GM18909 (cell line): Measurements from ENCODE around the gene RBM28.
"Not testable (repeated sequence)": the region's sequence is repeated elsewhere in the genome, so short reads cannot be mapped to it uniquely, and the experiment has no call there.

Experiments used
- ATAC-seq: cut with Tn5 transposase; IDR thresholded peaks from one replicate; pipeline ENCODE4 v1.9.1; 2021; ENCODE audit warnings: mild to moderate bottlenecking; ENCODE audit not compliant: unreplicated experiment, poor library complexity

The RBM28 gene

DNA sequence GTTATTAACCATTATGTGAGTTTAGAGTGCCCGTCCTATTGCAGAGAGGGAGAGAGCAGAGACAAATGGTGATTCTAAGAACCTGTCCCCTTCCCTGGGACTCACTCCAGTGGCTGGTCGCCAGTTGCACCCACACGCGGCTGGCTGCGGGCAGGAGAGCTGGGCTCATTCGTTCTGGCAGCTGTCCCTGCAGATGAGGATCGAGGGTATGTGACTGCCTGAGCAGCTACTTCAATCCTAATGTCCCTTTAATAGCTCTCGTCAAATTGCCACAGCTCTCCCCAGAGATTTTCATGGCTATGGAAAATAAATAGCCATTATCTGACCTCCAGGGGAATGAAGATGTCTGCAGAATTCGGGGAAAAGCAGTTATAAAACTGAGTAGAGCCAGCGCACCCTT is 41.6 kb downstream of the RBM28 start:
- no peak for ATAC-seq

DNA sequence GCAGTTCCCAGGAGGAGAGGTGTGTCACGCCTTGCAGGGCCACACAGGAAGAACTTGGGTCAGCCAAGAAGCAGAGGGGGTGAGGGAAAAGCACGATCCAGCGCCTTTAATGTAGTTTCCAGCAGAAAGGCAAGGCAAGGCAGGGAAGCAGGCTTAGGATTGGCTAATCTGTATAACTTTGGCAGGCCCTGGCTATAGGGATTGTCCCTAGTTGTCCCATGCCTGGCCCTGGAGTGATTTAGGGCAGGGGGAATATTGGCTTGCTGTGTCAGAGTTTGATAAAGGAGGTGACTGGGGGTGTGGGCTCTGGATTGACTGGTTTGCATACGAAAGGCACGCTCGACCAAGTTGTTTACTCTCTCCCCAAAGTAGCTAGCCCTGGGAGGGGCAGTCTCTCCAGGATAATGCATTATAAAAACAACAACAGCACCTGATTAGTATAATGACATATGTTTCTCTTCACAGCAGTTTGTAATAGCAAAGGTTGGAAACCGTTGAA is 44.5 kb downstream of the RBM28 start:
- no peak for ATAC-seq

DNA sequence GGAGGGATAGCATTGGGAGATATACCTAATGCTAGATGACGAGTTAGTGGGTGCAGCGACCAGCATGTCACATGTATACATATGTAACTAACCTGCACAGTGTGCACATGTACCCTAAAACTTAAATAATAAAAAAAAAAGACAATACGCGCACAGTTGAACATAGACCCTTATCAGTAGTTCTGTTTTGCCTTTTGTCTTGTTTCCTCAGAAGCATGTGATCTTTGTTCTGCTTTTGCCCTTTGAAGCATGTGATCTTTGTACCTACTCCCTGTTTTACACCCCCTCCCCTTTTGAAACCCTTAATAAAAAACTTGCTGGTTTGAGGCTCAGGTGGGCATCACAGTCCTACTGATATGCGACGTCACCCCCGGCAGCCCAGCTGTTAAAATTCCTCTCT is 45.7 kb downstream of the RBM28 start:
- not testable (repeated sequence) for ATAC-seq

DNA sequence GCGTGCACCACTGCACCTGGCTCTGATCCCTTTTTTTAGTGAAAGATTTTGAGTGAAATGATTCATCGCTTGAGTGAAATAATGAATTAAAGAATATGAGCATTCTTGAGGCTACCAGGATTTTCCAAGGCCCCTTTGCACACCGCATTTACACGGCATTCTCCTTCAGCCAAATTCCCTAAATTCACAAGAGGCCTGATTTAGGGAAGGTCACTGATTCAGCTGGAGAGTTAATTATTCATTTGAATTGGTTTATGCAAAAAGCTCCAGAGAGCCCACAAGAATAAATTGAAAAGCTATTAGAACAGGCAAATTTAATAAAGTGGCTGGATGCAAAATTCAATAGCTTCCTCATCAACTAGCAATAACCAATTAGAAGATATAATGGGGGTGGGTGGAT is 56.2 kb downstream of the RBM28 start:
- ATAC-seq, result no peak

DNA sequence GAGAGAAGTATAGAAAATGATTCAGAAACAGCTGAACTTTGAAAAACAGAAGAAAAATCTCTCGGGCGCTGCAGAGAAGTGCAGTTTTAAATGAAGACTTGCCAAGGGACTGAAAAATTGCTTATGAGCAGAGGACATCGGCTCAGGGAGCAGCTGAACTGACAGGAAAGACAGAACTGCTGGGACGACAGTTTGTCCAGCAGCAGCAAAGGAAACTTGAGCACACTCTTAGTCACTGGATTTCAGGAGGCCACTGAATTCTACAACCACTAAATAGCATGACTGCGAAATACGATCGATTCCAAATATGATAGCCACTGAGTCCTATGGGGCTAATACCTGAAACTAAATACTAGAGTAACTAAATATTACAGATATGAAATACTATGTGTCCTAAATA is 59.6 kb downstream of the RBM28 start:
- ATAC-seq, result no peak

DNA sequence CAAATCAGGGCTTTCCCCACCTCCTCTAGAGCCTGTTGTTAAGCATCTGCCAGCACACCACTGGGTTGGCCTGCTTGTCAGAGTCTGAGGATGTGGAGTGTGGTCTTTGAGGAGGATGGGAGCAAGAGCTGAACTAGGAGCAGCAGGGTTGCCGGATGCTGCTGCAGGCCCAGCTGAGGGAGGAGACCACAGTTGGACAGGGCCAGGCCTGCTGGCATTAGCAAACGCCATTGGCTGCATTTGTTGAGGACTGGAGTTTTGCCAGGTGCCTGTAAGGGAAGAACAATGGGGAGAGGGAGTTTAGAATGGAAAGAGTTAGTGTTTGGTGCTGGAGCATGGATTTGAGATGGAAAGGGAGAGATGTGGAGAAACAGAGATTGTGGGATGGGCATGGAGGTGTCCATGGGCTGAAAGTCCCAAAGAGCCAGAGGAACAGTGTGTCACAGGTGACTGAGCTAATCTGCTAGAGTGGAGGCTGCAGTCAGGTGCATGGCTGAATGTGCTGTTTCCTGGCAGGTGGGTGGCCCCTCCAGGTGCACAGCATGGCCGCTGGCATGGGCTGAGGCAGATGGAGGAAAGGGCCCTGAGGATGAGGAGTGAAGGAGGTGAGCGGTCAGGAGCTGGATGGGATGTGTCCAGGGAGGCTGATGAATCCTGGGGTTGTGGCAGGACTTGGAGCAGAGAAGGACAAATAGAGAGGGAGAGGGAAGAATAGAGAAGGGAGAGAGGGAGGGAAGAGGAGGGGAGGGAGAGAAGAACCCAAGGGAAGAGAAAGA is 61.9 kb downstream of the RBM28 start:
- ATAC-seq, result no peak

DNA sequence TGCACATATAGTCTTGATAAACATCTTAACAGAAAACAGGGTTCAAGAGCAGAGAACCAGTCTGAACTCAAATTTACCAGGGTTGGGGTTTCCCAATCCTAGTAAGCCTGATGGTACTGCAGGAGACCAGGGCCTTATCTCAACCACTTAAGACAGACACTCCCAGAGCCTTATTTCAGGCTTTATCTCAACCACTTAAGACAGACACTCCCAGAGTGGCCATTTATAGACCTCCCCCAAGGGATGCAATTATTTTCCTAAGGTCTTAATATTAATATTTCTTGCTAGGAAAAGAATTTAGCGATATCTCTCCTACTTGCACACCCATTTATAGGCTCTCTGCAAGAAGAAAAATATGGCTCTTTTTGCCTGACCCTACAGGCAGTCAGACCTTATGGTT is 63.3 kb downstream of the RBM28 start:
- not testable (repeated sequence) for ATAC-seq

DNA sequence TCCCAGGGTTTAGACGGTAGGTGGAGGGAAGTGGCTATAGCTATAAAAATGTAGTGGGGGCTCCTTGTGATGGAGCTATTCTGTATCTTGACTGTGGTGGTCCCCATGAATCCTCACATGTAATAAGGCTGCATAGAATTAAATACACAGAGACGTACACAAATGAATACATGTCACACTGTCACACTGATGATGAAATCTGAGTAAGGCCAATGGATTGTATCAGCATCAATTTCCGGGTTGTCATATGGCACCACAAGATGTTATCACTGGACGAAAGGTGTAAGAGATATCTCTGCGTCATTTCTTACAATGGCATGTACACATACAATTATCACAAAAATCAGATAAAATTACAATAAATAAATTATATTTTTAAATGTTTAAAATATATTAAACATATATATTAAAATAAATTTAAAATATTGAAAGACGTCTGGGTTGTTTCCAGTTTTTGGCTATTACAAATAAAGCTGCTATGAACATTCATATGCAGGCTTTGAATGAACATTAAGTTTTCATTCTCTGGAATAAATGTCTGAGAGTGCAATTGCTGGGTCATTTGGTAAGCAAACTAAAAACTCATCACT is 64.5 kb downstream of the RBM28 start:
- ATAC-seq, result no peak

DNA sequence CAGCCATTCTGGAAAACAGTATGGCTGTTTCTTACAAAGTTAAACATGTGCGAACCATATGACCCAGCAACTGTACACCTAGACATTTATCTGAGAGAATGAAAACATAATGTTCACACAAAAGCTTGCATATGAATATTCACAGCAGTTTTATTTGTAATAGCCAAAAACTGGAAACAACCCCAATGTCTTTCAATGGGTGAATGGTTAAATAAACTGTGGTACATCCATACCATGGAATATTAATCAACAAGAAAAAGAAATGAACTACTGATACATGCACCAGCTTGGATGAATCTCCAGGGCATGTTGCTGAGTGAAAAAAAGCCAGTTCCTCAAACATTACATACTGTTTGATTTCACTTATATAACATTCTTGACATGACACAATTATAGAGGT is 65.3 kb downstream of the RBM28 start:
- ATAC-seq, result no peak

DNA sequence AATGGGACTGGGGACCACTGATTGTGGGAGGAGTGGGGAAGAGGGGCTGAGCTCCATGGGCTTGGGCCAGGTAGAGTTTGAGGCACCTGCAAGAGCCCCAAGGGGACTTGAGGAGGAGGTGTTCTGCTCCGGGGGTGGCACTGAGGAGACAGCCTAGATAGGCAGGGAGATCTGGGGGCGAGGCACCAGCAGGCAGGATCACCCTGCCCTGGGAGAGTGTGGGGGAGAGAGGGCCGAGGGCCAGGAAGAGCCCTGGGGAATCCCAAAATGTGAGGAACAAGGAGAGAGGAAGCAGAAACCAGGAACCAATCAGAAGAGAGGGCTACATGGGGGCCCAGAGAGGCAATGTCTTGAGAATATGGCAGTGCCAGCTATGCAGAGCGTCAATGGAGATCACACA is 68.0 kb downstream of the RBM28 start:
- ATAC-seq, result no peak

DNA sequence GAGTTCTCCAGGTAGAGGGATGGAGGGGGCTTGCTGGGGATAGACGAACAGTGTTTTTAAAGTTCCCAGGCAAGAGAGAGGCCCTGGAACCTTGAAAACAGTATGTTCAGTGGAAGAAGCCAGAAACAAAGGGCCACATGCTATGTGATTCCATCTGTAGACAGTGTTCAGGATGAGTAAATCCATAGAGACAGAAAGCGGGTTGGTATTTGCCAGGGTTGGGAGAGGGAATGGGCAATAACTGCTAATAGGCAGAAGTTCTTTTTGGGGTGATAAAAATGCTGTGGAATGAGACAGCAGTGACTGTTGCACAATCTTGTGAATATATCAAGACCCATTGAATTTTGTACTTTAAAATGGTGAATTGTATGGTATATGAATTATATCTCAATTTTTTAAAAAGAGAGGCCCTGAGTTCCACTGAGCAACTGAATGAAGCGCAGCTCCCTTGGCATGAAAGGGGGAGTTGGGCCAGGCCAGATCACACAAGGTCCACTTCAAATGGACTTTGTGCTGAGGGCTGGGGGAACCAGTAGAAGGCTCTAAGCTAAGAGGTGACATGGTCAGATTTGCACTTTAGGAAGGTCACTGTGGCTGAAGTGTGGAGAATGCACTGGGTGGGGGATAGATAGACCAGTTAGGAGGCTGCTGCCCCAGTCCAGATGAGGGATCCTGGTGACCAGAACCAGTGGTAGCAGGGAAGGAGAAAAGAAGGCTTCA is 68.7 kb downstream of the RBM28 start:
- ATAC-seq, result no peak

DNA sequence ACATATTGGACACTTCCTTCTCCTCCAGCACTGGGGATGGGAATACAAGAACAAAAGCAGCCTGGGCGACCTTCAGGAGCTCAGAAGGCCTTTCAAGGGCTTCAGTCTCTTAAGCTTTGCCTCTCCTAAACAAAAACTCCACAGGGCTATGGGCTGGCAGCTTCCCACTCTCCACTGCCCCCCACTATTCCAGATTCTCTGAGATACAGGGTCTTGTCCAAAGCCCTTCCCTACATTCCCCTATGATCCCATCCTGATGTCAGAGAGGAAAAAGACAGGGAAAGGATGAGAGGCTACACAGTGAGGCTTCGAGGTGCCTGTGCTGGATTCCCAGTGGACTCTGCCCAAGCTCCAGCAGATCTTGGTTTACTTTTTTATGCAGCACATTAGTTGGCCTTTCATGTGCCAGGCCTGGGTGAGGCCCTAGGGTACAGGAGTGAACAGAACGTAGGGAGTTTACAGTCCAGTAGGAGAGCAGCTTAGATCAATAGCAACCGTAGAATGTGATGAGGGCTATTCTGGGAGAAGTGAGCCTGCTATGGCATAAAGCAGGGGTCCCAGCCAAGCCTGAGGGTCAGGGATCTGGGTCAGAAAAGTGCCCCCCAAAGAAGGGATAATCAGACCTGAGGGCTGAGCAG is 69.3 kb downstream of the RBM28 start:
- no peak for ATAC-seq

DNA sequence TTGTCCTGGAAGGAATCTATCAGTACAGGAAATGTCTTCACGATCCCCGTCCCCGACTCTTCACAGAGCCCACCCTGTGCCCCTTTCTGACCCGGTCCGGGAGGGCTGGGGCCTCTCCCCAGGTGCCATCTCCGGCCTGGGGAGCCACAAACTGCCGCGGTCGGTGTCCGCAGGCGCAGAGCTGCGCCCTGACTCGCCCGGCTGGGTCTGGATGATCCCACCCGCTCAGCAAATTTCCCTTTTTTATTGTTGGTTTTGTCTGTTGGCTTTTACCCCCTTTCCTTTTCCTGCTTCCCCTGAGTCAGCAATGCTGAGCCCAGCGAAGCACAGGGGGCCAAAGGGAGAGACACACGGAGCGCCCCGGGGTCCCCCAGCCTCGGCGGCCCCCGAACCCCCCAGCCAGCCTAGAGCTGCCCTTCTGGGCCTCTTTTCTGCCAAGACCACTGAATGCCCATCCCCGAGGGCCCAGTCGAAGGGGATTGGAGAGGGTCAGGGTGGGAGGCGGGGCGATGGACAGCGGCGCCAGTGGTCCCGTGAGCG is 71.7 kb downstream of the RBM28 start:
- no peak for ATAC-seq

DNA sequence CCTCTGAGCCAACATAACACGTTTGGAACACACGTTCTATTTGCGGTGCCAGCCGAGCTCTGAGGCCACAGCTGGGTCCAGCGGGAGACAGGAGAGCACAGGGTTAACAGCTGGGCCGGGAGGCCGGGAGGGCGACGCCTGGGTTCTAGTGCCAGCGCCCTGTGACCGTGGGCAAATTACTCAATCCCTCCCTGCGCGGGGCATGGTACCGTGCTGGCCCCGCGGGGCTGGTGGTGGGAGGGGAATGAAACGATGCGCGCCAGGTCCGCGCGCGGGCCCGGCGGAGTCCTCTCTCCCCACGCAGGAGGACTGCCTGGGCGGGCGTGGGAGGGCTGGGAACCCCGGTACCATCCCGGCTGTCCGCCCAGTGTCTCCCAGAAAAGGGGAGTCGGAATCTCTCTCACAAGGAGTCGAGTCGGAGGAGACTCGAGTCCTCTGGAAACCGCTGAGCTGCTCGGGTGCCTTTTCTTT is 72.2 kb downstream of the RBM28 start:
- ATAC-seq, result no peak

DNA sequence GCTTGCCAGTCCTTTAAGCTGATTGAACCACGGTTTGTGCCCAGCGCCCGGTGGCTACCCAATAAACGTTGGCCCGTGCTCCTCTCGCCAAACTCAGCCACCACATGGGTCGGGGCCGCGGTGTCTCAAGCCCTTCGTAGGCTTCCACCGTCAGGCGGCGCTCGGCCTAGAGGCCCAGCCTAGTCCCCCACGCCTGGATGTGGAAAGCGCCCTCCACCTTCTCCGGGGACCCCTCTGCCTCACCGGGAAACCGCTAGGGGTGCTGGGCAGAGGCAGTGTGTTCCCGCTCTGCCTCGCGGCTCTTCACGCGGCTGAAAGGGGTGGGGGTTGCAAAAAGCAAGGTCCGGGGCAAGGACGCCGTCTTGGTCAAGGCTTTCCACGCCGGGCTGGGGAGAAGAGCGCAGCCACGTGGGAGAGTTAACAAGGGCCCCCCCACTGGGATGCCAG is 72.9 kb downstream of the RBM28 start:
- ATAC-seq, result no peak

DNA sequence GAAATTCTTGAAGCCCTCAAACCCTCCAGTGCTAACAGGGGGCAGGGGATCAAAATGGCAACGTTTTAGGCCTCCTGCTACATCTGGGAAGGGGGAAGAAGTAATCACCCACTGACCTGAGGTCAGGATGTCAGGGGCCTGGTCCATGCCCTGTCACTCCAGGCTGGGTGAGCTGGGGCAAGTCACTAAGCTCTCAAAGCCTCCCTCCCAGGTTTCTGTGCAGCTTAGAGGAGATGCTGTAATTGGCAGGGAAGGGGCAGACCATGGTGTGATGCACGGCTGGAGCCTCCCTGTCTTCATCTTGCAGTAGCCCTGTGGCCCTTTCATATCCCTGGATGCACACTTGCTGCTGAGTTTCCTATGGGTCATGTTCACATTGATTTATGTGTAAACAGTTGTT is 75.5 kb downstream of the RBM28 start:
- no peak for ATAC-seq

DNA sequence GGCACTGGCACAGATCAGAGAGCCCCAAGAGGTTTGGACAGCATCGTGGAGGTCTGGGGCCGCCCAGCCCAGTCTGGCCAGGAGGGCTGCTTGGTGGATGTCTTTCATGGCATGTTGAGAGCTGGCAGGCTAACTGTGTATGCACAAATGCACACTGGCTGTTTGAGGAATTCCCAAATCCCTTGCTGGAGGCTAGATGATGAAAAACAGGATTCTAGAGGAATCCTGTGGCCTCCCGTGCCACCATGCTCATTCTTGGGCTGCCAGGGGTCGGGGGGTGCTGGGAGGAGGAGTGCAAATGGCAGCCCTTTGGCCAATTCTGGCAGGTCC is 76.1 kb downstream of the RBM28 start:
- ATAC-seq, result no peak

DNA sequence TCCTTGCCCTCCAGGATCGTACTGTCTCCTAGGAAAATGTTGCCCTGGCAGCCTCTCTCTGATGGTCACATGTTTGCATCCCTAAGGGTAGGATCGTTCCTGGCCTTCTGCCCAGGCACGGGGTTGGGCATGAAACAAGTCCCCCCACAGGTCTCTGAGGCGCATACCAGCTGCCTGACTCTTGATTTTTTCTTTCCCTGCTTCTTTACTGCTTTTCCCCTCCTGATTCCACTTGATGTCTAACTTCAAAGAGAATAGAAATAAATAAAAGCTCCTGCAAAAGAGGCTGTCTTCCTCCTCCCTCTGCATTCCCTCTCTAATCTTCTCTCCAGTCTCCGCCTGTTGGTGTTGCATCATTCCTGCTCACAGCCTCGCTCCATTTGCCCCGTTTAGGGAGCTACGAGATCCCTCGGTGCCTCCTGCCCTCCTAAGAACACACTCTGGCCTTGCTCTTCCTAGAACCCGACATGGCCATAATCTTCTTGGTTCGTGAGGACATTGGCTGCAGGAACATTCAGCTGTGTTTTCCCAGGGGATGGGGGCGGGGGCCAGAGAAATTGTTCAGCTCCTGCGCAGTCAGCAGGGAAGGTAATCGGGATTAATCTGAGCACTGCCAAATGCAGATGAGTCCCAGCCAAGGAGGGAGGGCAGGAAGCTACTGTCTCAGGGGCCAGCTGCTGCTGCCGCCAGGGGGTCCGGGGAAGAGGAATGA is 76.7 kb downstream of the RBM28 start:
- ATAC-seq, result no peak

DNA sequence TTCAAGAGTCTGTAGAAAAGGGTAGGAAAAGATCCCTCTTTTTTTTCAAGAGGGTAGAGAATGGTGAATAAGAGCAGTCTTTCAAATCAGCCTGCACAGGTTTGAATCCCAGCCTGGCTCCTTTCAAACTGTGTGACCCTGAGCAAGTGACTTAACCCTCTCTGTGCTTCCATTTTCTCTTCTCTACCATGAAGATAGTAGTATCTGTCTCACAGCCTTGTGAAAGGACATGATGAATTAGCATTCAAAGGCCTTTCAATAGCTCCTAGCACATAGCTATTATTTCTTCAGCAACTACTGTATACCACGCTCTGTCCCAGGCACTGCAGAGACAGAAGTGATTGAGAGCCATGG is 77.2 kb downstream of the RBM28 start:
- ATAC-seq, result no peak

DNA sequence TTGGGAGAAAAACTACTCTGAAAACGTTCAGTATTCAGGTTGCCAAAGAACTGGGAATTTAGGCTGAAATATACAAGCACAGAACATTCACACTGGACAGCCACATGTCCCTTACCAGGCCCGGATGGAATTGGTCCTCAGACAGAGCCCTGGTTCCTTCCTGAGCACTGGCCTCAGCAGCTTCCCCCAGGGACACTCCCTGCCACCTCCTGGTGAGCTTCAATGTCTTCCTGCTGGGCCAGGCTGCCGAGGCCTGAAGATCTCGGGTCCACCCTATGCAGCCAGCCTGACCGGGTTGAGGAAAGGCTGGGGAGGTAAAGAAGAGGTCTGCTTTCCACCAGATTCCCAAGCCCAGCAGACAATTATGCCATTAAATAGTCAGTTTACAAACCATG is 77.8 kb downstream of the RBM28 start:
- ATAC-seq, result no peak
